B cell (primary cell): ENCODE measurements around the gene SLC25A25. TPM values are rescaled to one million over a fixed set of nuclear protein-coding genes. Genes with fewer than 3 reads are reported as not detected.

Experiments used
- ATAC-seq: fragments of 200-7000 bp; cut with Tn5 transposase; one replicate; pipeline ENCODE4 v1.10.0; 2021; ENCODE audit warnings: low read depth, mild to moderate bottlenecking, moderate number of reproducible peaks, moderate library complexity
- CTCF ChIA-PET: fragments of 350-600 bp; sonication (Branson Sonifier 250); formaldehyde crosslinking; loops from one replicate; lab custom pipeline; 2021; ENCODE audit warnings: antibody characterized with exemption, inconsistent platforms; lab: Charles Lee
- POLR2A ChIA-PET: fragments of 350-600 bp; sonication (Branson Sonifier 250); formaldehyde crosslinking; loops from one replicate; lab custom pipeline; 2021; ENCODE audit warnings: antibody characterized with exemption; lab: Charles Lee
- DNase-seq: peaks from one replicate; pipeline ENCODE4 v3.0.0; 2013
- H2AFZ ChIP-seq: 2 replicates; pipeline ENCODE4 v1.6.1; 2012; ENCODE audit warnings: mild to moderate bottlenecking, low read depth, low read length; ENCODE audit not compliant: insufficient read depth, poor library complexity, severe bottlenecking
- H3K27ac ChIP-seq, 2 donors: 1 replicate in 1 of 2; 2 replicates in 1 of 2; pipeline ENCODE4 v1.5.1; 2012 to 2013; ENCODE audit warnings: low read length in 2 of 2, mild to moderate bottlenecking in 2 of 2, moderate library complexity in 1 of 2
- H3K27me3 ChIP-seq, 4 experiments: fragments of 200-600 bp in 1 of 4; sonication (generic) in 1 of 4; replicated peaks in 1 of 4; 1 replicate in 2 of 4; 2 replicates in 2 of 4; pipeline versions ENCODE4 v1.6.1 to v1.7.0; 2013 to 2016; ENCODE audit warnings: low read length in 3 of 4, mild to moderate bottlenecking in 2 of 4, mixed read lengths in 1 of 4, moderate library complexity in 1 of 4; ENCODE audit not compliant: insufficient read depth in 4 of 4, control insufficient read depth in 3 of 4; ENCODE audit errors: control extremely low read depth in 1 of 4
- H3K36me3 ChIP-seq, 2 experiments: replicated peaks in 1 of 2; 1 replicate in 1 of 2; 2 replicates in 1 of 2; pipeline versions ENCODE4 v1.6.1 to v1.7.1; 2013; ENCODE audit warnings: low read length in 1 of 2; ENCODE audit not compliant: insufficient read depth in 2 of 2, control insufficient read depth in 1 of 2; ENCODE audit errors: control extremely low read depth in 1 of 2, extremely low read depth in 1 of 2
- H3K4me1 ChIP-seq, 2 donors: fragments of 200-600 bp in 1 of 2; sonication (generic) in 1 of 2; 1 replicate in 1 of 2; 2 replicates in 1 of 2; pipeline versions ENCODE4 v1.5.1 to v1.6.1; 2013 to 2017; ENCODE audit warnings: low read length in 2 of 2; ENCODE audit not compliant: control insufficient read depth in 2 of 2, insufficient read depth in 2 of 2
- H3K4me2 ChIP-seq: replicated peaks from 2 replicates; pipeline ENCODE3; 2012; ENCODE audit warnings: mild to moderate bottlenecking, low read depth, low read length; ENCODE audit not compliant: poor library complexity, severe bottlenecking
- H3K4me3 ChIP-seq, 5 experiments: fragments of 200-600 bp in 1 of 5; sonication (generic) in 1 of 5; 1 replicate in 3 of 5; 2 replicates in 2 of 5; pipeline versions ENCODE4 v1.5.1 to v1.7.0; 2011 to 2016; ENCODE audit warnings: low read length in 4 of 5, mild to moderate bottlenecking in 4 of 5, low read depth in 2 of 5, control low read depth in 1 of 5, moderate library complexity in 1 of 5; ENCODE audit not compliant: insufficient read depth in 1 of 5; ENCODE audit errors: control extremely low read depth in 1 of 5, extremely low read depth in 1 of 5
- H3K79me2 ChIP-seq: fragments of 200-600 bp; sonication (generic); one replicate; pipeline ENCODE4 v1.6.0; 2016; ENCODE audit warnings: low read length; ENCODE audit not compliant: control insufficient read depth, insufficient read depth
- H3K9ac ChIP-seq: fragments of 200-600 bp; sonication (generic); 2 replicates; pipeline ENCODE4 v1.6.1; 2017; ENCODE audit warnings: mild to moderate bottlenecking, low read length, moderate library complexity
- H3K9me3 ChIP-seq, 3 donors: one replicate each; pipeline versions ENCODE4 v1.6.1 to v1.7.1; 2013; ENCODE audit warnings: low read length in 2 of 3; ENCODE audit not compliant: control insufficient read depth in 2 of 3, insufficient read depth in 1 of 3; ENCODE audit errors: control extremely low read depth in 1 of 3
- H4K20me1 ChIP-seq: 2 replicates; pipeline ENCODE4 v1.6.0; 2012; ENCODE audit warnings: mild to moderate bottlenecking, low read length; ENCODE audit not compliant: insufficient read depth, control insufficient read depth, poor library complexity, severe bottlenecking
- H3K27ac Mint-ChIP-seq: one replicate; pipeline ENCODE4 v1.8.0; 2021; ENCODE audit warnings: mixed read lengths
- H3K27me3 Mint-ChIP-seq: one replicate; pipeline ENCODE4 v1.8.0; 2021; ENCODE audit warnings: mixed read lengths
- H3K4me1 Mint-ChIP-seq: one replicate; pipeline ENCODE4 v1.8.0; 2021; ENCODE audit warnings: mixed read lengths
- H3K4me3 Mint-ChIP-seq: one replicate; pipeline ENCODE4 v1.8.0; 2021; ENCODE audit warnings: mixed read lengths
- H3K9me3 Mint-ChIP-seq: one replicate; pipeline ENCODE4 v1.8.0; 2022; ENCODE audit warnings: mixed read lengths; ENCODE audit not compliant: insufficient read depth
- CTCF ChIP-seq: fragments of 200-600 bp; IDR thresholded peaks from one replicate; pipeline ENCODE4 v1.8.0; 2022; ENCODE audit warnings: antibody characterized with exemption, mild to moderate bottlenecking
- EZH2 ChIP-seq: IDR thresholded peaks from 2 replicates; pipeline ENCODE4 v1.6.1; 2012; ENCODE audit warnings: borderline replicate concordance, low read depth, mild to moderate bottlenecking, moderate library complexity, low read length; ENCODE audit not compliant: insufficient read depth, poor library complexity, severe bottlenecking
- WGBS: methylation state at CpG from one replicate; pipeline ENCODE4 v1.1.5; 2013; ENCODE audit warnings: missing lambda C conversion rate; ENCODE audit not compliant: insufficient coverage; 5-methylcytosine and 5-hydroxymethylcytosine counted together
- intact Hi-C: fragments of 100-400 bp; cut with micrococcal nuclease; formaldehyde crosslinking; loops from one replicate; pipeline ENCODE4 v1.10.0; 2022
- polyA plus RNA-seq: library from polyadenylated mRNA; depleted of rRNA; stranded (reverse); fragments of >200 nt; gene quantifications from 2 replicates; pipeline ENCODE4 v1.2.3, GENCODE V29; 2012
- total RNA-seq, 2 donors: library from RNA; stranded (reverse); fragments of 120-200 nt in 1 of 2; gene quantifications; 1 replicate in 1 of 2; 2 replicates in 1 of 2; pipeline versions ENCODE4 v1.2.3 to v1.2.4, GENCODE V29; 2013 to 2022

Gene SLC25A25
- total and polyA plus RNA-seq, 2 donors (not counting 1 experiment from before 2014, with no cell fraction given): 12.1 to 18.6 TPM

DNA sequence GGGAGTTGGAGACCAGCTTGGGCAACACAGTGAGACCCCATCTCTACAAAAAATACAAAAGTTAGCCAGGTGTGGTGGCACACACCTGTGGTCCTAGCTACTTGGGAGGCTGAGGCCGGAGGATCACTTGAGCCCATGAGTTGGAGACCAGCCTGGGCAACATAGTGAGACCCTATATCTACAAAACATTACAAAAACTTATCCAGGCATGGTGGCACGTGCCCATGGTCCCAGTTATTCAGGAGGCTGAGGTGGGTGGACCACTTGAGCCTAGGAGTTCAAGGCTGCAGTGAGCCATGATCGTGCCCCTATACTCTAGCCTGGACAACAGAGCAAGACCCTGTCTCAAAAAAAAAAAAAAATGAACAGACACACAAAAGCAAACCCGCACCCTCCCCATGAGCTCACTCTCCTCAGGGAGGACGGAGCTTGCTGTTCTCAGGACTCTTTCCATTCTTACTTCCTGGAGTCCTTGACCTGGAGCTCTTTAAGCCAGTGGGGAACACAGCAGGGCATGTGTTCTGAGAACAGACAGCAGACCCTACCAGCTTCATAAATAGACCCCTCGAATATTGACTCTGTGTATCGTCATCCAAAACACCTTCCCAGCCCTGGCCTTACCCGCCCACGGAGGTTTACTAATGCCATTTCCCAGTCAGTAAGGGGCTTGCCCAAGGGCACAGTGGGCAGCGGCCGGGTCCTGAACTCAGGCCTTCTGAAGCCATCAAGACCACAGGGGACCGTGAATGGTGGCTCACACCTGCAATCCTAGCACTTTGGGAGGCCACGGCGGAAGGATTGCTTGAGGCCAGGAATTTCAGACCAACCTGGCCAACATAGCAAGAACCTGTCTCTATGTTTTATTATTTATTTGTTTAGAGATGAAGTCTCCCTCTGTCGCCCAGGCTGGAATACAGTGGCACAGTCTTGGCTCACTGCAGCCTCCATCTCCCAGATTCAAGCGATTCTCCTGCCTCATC lies 48.4 kb downstream of the SLC25A25 start:
- H4K20me1 ChIP-seq: peaks cover 6% of the 10 kb centered on the region
- peaks cover 0 to 17% of the 10 kb centered on the region in 2 experiments for H3K36me3 ChIP-seq
- DNase-seq (no peak), ATAC-seq (no peak)
- ChIA-PET CTCF (interaction anchor here (0.8 to 5.7 kb wide), 27 partner anchors 11 to 247 kb away, joined by 3 to 49 read pairs (median 6); partner anchors contain the start of genes EEIG1, NAIF1, PTGES2 and SLC25A25), POLR2A (interaction anchor here (0.5 to 1.9 kb wide), 11 partner anchors 8 to 896 kb away, joined by 3 to 12 read pairs (median 4); partner anchors contain the start of genes NAIF1, PTGES2 and SLC25A25)
- TF ChIP-seq EZH2: no peak
- TF ChIP-seq CTCF: no peak
- H3K27ac Mint-ChIP-seq: peak overlapping the region; percentile 91
- no peak overlapping the region for H3K4me3 ChIP-seq
- no peak overlapping the region for H2AFZ ChIP-seq
- peaks cover 38% of the 10 kb centered on the region for H3K4me1 Mint-ChIP-seq
- no peaks in the 10 kb centered on the region for H3K9me3 Mint-ChIP-seq
- no peak overlapping the region for H3K9ac ChIP-seq
- intact Hi-C loops: loop anchor here (1.0 to 5.0 kb wide), 7 partner anchors 11 to 173 kb away; partner anchors contain the start of genes NAIF1 and PTGES2
- H3K4me3 Mint-ChIP-seq: peak overlapping the region; percentile 69
- peak overlapping the region; percentile 68 to 70 for H3K27ac ChIP-seq
- peaks cover 37 to 42% of the 10 kb centered on the region in 2 donors for H3K4me1 ChIP-seq
- WGBS: 90% methylated on average over 11 of the region's 16 CpGs
- H3K27me3 Mint-ChIP-seq: no peaks in the 10 kb centered on the region
- peak overlapping the region; percentile 65 for H3K4me2 ChIP-seq
- H3K27me3 ChIP-seq: no peaks in the 10 kb centered on the region
- H3K9me3 ChIP-seq: peaks cover 0 to 6% (median 0%) of the 10 kb centered on the region in 3 donors
- peaks cover 8% of the 10 kb centered on the region for H3K79me2 ChIP-seq
